ENCODE data around the gene ARHGAP18.

The ARHGAP18 gene

DNA sequence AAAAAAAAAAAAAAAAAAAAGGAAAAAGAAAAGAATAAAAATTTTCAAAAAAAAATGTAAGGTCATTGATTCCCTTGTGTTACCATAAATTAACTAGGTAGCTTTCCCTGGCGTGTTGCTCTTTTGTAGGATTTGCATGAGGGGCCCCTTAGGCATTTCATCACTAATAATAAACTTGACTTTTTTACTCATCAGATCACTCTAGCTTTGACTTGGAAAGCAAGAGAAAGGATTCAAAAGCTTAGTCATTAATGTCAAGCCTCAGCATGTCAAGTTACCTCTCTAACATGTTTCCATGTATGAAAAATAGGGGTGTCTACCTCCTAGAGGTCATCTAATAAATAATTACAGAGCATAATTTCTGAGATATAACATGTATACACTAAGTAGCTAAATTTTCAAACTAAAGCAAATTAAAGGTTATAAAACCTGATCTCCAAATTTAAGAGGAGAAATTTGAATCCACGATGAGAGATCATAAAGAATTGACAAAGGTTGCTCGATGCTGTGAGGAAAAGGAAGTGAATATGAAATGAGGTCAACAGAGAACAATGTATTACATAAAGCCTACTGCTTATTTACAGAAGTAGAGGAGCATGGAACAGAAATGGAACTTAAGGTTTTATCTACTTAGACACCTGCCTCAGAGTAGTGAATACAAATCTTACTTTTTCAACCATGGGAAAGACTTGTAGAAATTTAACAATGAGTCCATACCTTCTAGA is 86.8 kb downstream of the ARHGAP18 start:
- no peaks in the 10 kb centered on the region; the same call in 1 of the 2 replicates for H3K4me1 ChIP-seq (ENCODE audit: control insufficient read depth, insufficient read depth, low read length)
- ChIA-PET POLR2A (interaction anchor here (0.6 kb wide), 1 partner anchor 99 kb away, joined by 3 read pairs; no protein-coding TSS in a partner anchor), CTCF (interaction anchor here (0.7 to 2.3 kb wide), 7 partner anchors 10 to 241 kb away, joined by 3 to 12 read pairs (median 3); no protein-coding TSS in a partner anchor)
- TF ChIP-seq, protein P1, sequence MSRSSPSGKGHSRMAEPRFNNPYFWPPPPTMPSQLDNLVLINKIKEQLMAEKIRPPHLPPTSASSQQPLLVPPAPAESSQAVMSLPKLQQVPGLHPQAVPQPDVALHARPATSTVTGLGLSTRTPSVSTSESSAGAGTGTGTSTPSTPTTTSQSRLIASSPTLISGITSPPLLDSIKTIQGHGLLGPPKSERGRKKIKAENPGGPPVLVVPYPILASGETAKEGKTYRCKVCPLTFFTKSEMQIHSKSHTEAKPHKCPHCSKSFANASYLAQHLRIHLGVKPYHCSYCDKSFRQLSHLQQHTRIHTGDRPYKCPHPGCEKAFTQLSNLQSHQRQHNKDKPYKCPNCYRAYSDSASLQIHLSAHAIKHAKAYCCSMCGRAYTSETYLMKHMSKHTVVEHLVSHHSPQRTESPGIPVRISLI (tag by site-specific recombination; IDR thresholded peaks at IDR 0.05): 0 out of 2 replicates have a peak, but pooled peaks have one; percentile 28
- no peak for TF ChIP-seq SP2 (tag by site-specific recombination; IDR thresholded peaks at IDR 0.05)
- no peaks in the 10 kb centered on the region for H3K36me3 ChIP-seq (ENCODE audit: control insufficient read depth in 2 of 2, insufficient read depth in 1 of 2, low read length in 2 of 2)
- no peak overlapping the region for H3K4me3 ChIP-seq (ENCODE audit: low read depth, low read length)
- no peaks in the 10 kb centered on the region for H3K9me3 ChIP-seq (ENCODE audit: control insufficient read depth, insufficient read depth, low read depth, low read length)
- H3K27ac ChIP-seq (ENCODE audit: extremely low read depth, low read depth, low read length): no peak overlapping the region

DNA sequence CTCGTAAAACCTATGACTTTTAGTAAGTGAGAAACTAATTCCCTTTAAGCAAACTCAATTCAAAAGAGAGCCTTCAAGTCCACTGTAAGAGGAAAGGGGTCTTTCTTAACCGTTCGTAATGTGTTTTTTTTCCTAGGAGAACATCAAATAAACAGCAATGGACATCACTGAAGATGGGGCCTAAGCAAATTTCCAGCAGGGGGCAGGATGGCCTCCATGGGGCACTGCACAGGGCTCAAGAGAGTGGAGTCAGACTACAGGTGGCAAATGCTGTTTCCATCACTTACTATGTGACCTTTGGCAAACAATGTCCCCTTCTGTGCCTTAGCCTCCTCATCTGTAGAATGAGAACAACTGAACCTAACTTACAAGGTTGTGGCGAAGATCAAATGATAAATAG is 88.7 kb downstream of the ARHGAP18 start:
- H3K9me3 ChIP-seq (ENCODE audit: control insufficient read depth, insufficient read depth, low read depth, low read length): no peaks in the 10 kb centered on the region
- no peaks in the 10 kb centered on the region for H3K36me3 ChIP-seq (ENCODE audit: control insufficient read depth in 2 of 2, insufficient read depth in 1 of 2, low read length in 2 of 2)
- TF ChIP-seq, protein P2, sequence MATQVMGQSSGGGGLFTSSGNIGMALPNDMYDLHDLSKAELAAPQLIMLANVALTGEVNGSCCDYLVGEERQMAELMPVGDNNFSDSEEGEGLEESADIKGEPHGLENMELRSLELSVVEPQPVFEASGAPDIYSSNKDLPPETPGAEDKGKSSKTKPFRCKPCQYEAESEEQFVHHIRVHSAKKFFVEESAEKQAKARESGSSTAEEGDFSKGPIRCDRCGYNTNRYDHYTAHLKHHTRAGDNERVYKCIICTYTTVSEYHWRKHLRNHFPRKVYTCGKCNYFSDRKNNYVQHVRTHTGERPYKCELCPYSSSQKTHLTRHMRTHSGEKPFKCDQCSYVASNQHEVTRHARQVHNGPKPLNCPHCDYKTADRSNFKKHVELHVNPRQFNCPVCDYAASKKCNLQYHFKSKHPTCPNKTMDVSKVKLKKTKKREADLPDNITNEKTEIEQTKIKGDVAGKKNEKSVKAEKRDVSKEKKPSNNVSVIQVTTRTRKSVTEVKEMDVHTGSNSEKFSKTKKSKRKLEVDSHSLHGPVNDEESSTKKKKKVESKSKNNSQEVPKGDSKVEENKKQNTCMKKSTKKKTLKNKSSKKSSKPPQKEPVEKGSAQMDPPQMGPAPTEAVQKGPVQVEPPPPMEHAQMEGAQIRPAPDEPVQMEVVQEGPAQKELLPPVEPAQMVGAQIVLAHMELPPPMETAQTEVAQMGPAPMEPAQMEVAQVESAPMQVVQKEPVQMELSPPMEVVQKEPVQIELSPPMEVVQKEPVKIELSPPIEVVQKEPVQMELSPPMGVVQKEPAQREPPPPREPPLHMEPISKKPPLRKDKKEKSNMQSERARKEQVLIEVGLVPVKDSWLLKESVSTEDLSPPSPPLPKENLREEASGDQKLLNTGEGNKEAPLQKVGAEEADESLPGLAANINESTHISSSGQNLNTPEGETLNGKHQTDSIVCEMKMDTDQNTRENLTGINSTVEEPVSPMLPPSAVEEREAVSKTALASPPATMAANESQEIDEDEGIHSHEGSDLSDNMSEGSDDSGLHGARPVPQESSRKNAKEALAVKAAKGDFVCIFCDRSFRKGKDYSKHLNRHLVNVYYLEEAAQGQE (tag by site-specific recombination; IDR thresholded peaks at IDR 0.05): no peak
- TF ChIP-seq ZNF654 (tag by site-specific recombination; IDR thresholded peaks at IDR 0.05; ENCODE audit: low read depth): 0 out of 2 replicates have a peak, but pooled peaks have one; percentile 9
- ChIA-PET CTCF (interaction anchor here (0.7 to 2.3 kb wide), 5 partner anchors 12 to 109 kb away, joined by 3 to 12 read pairs (median 4); no protein-coding TSS in a partner anchor), POLR2A (no interaction called here)
- no peak overlapping the region for H3K27ac ChIP-seq (ENCODE audit: extremely low read depth, low read depth, low read length)
- no peaks in the 10 kb centered on the region; the same call in 1 of the 2 replicates for H3K4me1 ChIP-seq (ENCODE audit: control insufficient read depth, insufficient read depth, low read length)
- H3K4me3 ChIP-seq (ENCODE audit: low read depth, low read length): no peak overlapping the region

DNA sequence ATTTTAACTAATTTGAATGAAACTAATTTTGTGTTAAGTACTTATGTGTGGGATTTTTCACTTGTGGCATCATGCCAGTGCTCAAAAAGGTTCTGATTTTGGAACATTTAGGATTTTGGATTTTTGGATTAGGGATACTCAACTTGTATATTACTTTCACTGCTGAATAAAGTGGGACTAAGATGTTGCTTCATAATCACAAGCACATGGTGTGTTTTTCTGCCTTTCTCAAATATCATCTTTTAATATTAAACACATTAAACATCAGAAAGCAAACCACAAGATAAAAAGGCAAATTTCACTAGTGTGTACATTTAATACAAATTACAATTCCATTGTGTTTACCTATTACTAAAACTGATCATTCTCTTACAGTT is 89.8 kb downstream of the ARHGAP18 start:
- Histone ChIP-seq H3K27ac (ENCODE audit: extremely low read depth, low read depth, low read length) (no peak overlapping the region), H3K4me1 (ENCODE audit: control insufficient read depth, insufficient read depth, low read length) (no peaks in the 10 kb centered on the region; the same call in 1 of the 2 replicates), H3K9me3 (ENCODE audit: control insufficient read depth, insufficient read depth, low read depth, low read length) (no peaks in the 10 kb centered on the region), H3K36me3 (ENCODE audit: control insufficient read depth in 2 of 2, insufficient read depth in 1 of 2, low read length in 2 of 2) (no peaks in the 10 kb centered on the region), H3K4me3 (ENCODE audit: low read depth, low read length) (no peak overlapping the region)
- ChIA-PET CTCF (interaction anchor here (1.0 to 1.2 kb wide), 2 partner anchors 9 to 19 kb away, joined by 3 to 4 read pairs; no protein-coding TSS in a partner anchor), POLR2A (no interaction called here)
- TF ChIP-seq ZNF302 (tag by site-specific recombination; IDR thresholded peaks at IDR 0.05; ENCODE audit: low read depth) (no peak), ZNF747 (tag by site-specific recombination; IDR thresholded peaks at IDR 0.05) (no peak), ZNF529 (tag by site-specific recombination; IDR thresholded peaks at IDR 0.05; ENCODE audit: insufficient replicate concordance) (no peak), ZNF292 (tag by site-specific recombination; IDR thresholded peaks at IDR 0.05; ENCODE audit: borderline replicate concordance, low read depth) (no peak), RBAK (tag by site-specific recombination; IDR thresholded peaks at IDR 0.05) (no peak), ZNF530 (tag by site-specific recombination; IDR thresholded peaks at IDR 0.05; ENCODE audit: low read depth) (no peak), ZNF2 (tag by site-specific recombination; IDR thresholded peaks at IDR 0.05) (no peak), ZNF658 (tag by site-specific recombination; IDR thresholded peaks at IDR 0.05) (no peak)
- TF ChIP-seq, protein P3, sequence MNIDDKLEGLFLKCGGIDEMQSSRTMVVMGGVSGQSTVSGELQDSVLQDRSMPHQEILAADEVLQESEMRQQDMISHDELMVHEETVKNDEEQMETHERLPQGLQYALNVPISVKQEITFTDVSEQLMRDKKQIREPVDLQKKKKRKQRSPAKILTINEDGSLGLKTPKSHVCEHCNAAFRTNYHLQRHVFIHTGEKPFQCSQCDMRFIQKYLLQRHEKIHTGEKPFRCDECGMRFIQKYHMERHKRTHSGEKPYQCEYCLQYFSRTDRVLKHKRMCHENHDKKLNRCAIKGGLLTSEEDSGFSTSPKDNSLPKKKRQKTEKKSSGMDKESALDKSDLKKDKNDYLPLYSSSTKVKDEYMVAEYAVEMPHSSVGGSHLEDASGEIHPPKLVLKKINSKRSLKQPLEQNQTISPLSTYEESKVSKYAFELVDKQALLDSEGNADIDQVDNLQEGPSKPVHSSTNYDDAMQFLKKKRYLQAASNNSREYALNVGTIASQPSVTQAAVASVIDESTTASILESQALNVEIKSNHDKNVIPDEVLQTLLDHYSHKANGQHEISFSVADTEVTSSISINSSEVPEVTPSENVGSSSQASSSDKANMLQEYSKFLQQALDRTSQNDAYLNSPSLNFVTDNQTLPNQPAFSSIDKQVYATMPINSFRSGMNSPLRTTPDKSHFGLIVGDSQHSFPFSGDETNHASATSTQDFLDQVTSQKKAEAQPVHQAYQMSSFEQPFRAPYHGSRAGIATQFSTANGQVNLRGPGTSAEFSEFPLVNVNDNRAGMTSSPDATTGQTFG (tag by site-specific recombination; IDR thresholded peaks at IDR 0.05; ENCODE audit: borderline replicate concordance): no peak
- TF ChIP-seq, protein P4, sequence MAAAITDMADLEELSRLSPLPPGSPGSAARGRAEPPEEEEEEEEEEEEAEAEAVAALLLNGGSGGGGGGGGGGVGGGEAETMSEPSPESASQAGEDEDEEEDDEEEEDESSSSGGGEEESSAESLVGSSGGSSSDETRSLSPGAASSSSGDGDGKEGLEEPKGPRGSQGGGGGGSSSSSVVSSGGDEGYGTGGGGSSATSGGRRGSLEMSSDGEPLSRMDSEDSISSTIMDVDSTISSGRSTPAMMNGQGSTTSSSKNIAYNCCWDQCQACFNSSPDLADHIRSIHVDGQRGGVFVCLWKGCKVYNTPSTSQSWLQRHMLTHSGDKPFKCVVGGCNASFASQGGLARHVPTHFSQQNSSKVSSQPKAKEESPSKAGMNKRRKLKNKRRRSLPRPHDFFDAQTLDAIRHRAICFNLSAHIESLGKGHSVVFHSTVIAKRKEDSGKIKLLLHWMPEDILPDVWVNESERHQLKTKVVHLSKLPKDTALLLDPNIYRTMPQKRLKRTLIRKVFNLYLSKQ (tag by site-specific recombination; IDR thresholded peaks at IDR 0.05; ENCODE audit: borderline replicate concordance): no peak
